OCI-LY3 (cell line): ENCODE measurements around the gene CD300LG.

Source experiments
- H2AFZ ChIP-seq: fragments of 200-600, 300-600 bp; shearing (Covaris generic); 2 replicates; pipeline ENCODE4 v1.6.0; 2014; ENCODE audit warnings: antibody characterized with exemption, low read depth, low read length
- H3K27ac ChIP-seq: fragments of 200-600, 300-600 bp; sonication (generic); 2 replicates; pipeline ENCODE4 v1.5.1; 2014; ENCODE audit warnings: mild to moderate bottlenecking, low read length, moderate library complexity, mixed read lengths
- H3K27me3 ChIP-seq: fragments of 200-600, 300-600 bp; sonication (generic); 2 replicates; pipeline ENCODE4 v1.6.1; 2014; ENCODE audit warnings: low read depth, low read length, mixed read lengths
- H3K36me3 ChIP-seq: fragments of 200-600, 300-600 bp; sonication (generic); replicated peaks from 2 replicates; pipeline ENCODE3; 2014; ENCODE audit warnings: low read depth, low read length, mixed read lengths
- H3K4me1 ChIP-seq: fragments of 300-600, 200-600 bp; sonication (generic); 2 replicates; pipeline ENCODE4 v1.6.1; 2014; ENCODE audit warnings: low read length, mixed read lengths
- H3K4me2 ChIP-seq: fragments of 200-600, 300-600 bp; sonication (generic); 2 replicates; pipeline ENCODE4 v1.6.1; 2014; ENCODE audit warnings: low read length, mixed read lengths
- H3K4me3 ChIP-seq: fragments of 300-600, 200-600 bp; sonication (generic); 2 replicates; pipeline ENCODE4 v1.5.1; 2014; ENCODE audit warnings: antibody characterized with exemption, mild to moderate bottlenecking, low read length, moderate library complexity
- H3K79me2 ChIP-seq: fragments of 300-600, 200-600 bp; shearing (Covaris generic); 2 replicates; pipeline ENCODE4 v1.6.1; 2014; ENCODE audit warnings: mild to moderate bottlenecking, low read length, mixed read lengths
- H3K9ac ChIP-seq: fragments of 300-600, 200-600 bp; shearing (Covaris generic); 2 replicates; pipeline ENCODE4 v1.6.0; 2014; ENCODE audit warnings: mild to moderate bottlenecking, low read length, moderate library complexity
- H3K9me3 ChIP-seq: fragments of 200-600, 300-600 bp; shearing (Covaris generic); 2 replicates; pipeline ENCODE4 v1.6.1; 2014; ENCODE audit warnings: low read length, mixed read lengths; ENCODE audit not compliant: insufficient read depth
- H4K20me1 ChIP-seq: fragments of 200-600, 300-600 bp; sonication (generic); 2 replicates; pipeline ENCODE4 v1.6.1; 2016; ENCODE audit warnings: low read length, mixed read lengths; ENCODE audit not compliant: insufficient read depth
- CTCF ChIP-seq: fragments of 200-600, 300-600 bp; sonication (generic); IDR thresholded peaks from 2 replicates; pipeline ENCODE4 v1.5.1; 2014; ENCODE audit warnings: antibody characterized with exemption, low read length, low read depth
- EZH2phosphoT487 ChIP-seq: fragments of 200-600 bp; shearing (Covaris generic); IDR thresholded peaks from 2 replicates; pipeline ENCODE4 v1.6.1; 2018; ENCODE audit warnings: antibody characterized with exemption, mixed run types, low read depth

The CD300LG gene

GRCh38 chr17:43845766-43846165 is 1.2 kb upstream of the CD300LG start:
- no peak overlapping the region for H3K4me3 ChIP-seq
- no peaks in the 10 kb centered on the region for H3K36me3 ChIP-seq
- H3K9ac ChIP-seq = no peak overlapping the region
- peaks cover 6% of the 10 kb centered on the region; the same call in 1 of the 2 replicates for H3K27me3 ChIP-seq
- no peaks in the 10 kb centered on the region for H3K79me2 ChIP-seq
- peaks cover 5% of the 10 kb centered on the region; the same call in 1 of the 2 replicates for H3K4me1 ChIP-seq
- H2AFZ ChIP-seq = peak overlapping the region; percentile 66; the same call in 1 of the 2 replicates
- TF ChIP-seq EZH2phosphoT487 (no peak), CTCF (no peak)
- H3K27ac ChIP-seq = no peak overlapping the region
- no peaks in the 10 kb centered on the region for H3K9me3 ChIP-seq
- no peaks in the 10 kb centered on the region for H4K20me1 ChIP-seq
- H3K4me2 ChIP-seq = 0 out of 2 replicates have a peak overlapping the region, but pooled peaks have one; percentile 13

- 0 out of 2 replicates have a peak overlapping the region, but pooled peaks have one; percentile 13 for H3K4me2 ChIP-seq
- H3K9ac ChIP-seq = no peak overlapping the region
- no peak overlapping the region for H3K4me3 ChIP-seq
These were observed 709 bp upstream of the CD300LG start for GRCh38 chr17:43846221-43846712.

GRCh38 chr17:43848601-43849000 is 1.6 kb downstream of the CD300LG start:
- H4K20me1 ChIP-seq = no peaks in the 10 kb centered on the region
- H3K9me3 ChIP-seq = no peaks in the 10 kb centered on the region
- H3K36me3 ChIP-seq = no peaks in the 10 kb centered on the region
- H3K27ac ChIP-seq = no peak overlapping the region
- no peak overlapping the region for H3K4me3 ChIP-seq
- no peaks in the 10 kb centered on the region for H3K79me2 ChIP-seq
- TF ChIP-seq EZH2phosphoT487 (no peak), CTCF (no peak)
- no peak overlapping the region for H3K4me2 ChIP-seq
- peaks cover 18% of the 10 kb centered on the region for H3K27me3 ChIP-seq
- no peak overlapping the region for H3K9ac ChIP-seq
- peaks cover 5% of the 10 kb centered on the region; the same call in 1 of the 2 replicates for H3K4me1 ChIP-seq
- H2AFZ ChIP-seq = no peak overlapping the region

More at GRCh38 chr17:43846221-43846712, 709 bp upstream of the CD300LG start:
- Histone ChIP-seq H3K4me1 (peaks cover 5% of the 10 kb centered on the region; the same call in 1 of the 2 replicates), H3K27ac (no peak overlapping the region), H2AFZ (peak overlapping the region; percentile 72), H3K36me3 (no peaks in the 10 kb centered on the region), H3K79me2 (no peaks in the 10 kb centered on the region), H3K9me3 (no peaks in the 10 kb centered on the region), H3K27me3 (peaks cover 3% of the 10 kb centered on the region; the same call in 1 of the 2 replicates), H4K20me1 (no peaks in the 10 kb centered on the region)
- TF ChIP-seq EZH2phosphoT487 (no peak), CTCF (peak; percentile 81)

- Histone ChIP-seq H3K9ac (no peak overlapping the region), H3K27ac (no peak overlapping the region), H3K4me3 (no peak overlapping the region), H4K20me1 (no peaks in the 10 kb centered on the region), H3K79me2 (no peaks in the 10 kb centered on the region), H3K36me3 (no peaks in the 10 kb centered on the region), H3K9me3 (no peaks in the 10 kb centered on the region), H3K4me2 (no peak overlapping the region), H2AFZ (no peak overlapping the region), H3K27me3 (peaks cover 21% of the 10 kb centered on the region), H3K4me1 (peaks cover 5% of the 10 kb centered on the region; the same call in 1 of the 2 replicates)
- no peak for TF ChIP-seq CTCF
- TF ChIP-seq EZH2phosphoT487 = no peak
These were observed 2.1 kb downstream of the CD300LG start for GRCh38 chr17:43849116-43849515.
